ENCODE data around the gene RGS19.
"Not testable (repeated sequence)": the region's sequence is repeated elsewhere in the genome, so short reads cannot be mapped to it uniquely, and the experiment has no call there.

Gene RGS19, protein sequence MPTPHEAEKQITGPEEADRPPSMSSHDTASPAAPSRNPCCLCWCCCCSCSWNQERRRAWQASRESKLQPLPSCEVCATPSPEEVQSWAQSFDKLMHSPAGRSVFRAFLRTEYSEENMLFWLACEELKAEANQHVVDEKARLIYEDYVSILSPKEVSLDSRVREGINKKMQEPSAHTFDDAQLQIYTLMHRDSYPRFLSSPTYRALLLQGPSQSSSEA

DNA sequence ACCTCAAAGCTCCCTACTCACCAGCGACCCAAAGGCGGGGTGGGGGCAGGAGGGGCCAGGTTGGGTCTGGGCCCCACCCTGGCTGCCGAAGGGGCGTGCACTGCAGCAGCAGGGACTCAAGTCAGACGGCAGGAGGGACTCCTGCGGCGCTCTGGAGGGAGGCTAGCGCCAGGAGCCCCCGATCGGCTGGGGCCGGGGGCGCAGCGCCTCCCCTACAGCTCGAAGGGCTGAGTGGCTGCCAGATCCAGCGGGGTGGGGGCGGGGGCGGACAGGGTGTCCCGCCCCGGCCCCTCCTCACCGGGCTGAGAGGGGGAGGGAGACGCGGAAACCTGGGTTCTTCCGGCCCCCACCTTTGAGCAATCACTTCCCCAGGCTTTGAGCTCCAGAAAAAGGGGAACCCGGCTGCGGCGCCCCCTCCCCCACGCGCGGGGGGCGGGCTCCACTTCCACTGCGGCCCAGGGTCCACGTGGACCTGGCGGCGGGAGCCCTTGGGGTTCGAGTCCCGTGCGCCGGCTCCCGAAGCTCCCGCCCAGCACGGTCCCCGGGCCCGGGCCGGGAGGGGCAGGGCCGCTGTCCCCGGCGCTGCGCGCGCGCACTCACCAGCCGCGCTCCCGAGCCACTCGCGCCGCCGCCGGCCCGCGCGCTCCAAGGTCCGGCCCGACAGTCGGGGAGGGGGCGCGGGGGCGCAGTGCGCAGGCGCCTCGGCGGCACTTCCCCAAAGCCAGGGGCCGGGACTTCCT, at the start of gene RGS19:
Gene RGS19 (minus strand): TSS at position 246 of the 740 bp plus-strand sequence. CDS start 2,632 bp downstream, outside the sequence.
- peak; percentile 71 for DNase-seq

DNA sequence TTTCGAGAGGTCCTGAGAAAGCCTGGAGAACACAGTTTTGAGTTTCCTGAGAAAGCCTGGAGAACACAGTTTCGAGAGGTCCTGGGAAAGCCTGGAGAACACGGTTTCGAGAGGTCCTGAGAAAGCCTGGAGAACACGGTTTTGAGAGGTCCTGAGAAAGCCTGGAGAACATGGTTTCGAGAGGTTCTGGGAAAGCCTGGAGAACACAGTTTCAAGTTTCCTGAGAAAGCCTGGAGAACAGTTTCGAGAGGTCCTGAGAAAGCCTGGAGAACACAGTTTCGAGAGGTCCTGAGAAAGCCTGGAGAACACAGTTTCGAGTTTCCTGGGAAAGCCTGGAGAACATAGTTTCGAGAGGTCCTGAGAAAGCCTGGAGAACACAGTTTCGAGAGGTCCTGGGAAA, 44.2 kb upstream of the RGS19 start:
- not testable (repeated sequence) for DNase-seq

DNA sequence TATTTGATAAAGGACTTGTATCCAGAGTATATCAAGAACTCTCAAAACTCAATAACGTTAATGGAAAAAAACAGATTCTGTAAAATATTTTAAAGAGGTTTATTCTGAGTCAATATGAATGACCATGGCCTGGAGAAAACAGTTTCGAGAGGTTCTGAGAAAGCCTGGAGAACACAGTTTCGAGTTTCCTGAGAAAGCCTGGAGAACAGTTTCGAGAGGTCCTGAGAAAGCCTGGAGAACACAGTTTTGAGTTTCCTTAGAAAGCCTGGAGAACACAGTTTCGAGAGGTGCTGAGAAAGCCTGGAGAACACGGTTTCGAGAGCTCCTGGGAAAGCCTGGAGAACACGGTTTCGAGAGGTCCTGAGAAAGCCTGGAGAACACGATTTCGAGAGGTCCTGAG, 43.6 kb upstream of the RGS19 start:
- not testable (repeated sequence) for DNase-seq

DNA sequence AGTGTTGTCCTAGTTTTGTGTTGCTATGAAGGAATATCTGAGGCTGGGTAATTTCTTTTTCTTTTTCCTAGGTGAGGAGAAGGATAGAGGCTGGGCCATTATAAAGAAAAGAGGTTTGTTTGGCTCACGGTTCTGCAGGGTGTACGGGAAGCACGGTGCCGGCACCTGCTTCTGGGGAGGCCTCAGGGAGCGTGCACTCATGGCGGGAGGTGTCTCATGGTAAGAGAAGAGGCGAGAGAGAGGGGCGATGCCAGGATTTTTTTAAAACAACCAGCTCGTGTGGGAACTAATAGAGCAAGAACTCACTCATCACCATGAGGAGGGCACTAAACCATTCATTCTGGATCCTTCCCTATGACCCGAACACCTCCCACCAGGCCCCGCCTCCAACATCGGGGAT, 42.3 kb upstream of the RGS19 start:
- no peak for DNase-seq

DNA sequence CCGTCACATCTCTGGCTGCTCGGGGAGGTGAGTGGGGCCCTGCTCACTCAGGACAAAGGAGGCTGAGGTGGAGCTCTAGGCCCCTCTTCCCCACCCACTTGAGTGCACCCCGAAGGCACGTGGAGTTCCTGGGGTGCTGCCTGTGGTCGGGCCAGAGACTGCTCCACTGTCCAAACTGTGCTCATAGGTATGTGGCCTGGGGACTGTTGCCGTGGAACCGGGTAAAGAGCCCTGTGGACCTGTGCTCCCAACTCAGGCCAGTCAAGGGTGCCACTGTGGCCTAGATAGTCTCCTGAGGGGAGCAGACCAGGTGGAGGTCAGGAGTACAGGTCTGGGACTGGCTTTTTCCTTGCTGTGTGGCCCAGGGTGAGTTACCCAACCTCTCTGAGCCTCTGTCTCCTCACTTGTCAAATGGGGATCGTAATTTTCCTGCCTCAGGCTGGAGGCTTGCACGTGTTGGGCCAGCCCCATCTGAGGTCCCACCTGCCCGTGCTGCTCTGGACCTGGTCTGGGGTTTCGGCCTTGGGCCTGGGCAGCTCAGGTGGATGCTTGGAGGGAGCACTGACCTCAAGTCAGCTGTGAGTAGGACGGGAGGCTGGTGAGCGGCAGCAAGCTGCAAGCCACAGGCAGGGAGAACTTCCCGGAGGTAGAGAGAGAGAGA, 40.5 kb upstream of the RGS19 start:
- DNase-seq = no peak

DNA sequence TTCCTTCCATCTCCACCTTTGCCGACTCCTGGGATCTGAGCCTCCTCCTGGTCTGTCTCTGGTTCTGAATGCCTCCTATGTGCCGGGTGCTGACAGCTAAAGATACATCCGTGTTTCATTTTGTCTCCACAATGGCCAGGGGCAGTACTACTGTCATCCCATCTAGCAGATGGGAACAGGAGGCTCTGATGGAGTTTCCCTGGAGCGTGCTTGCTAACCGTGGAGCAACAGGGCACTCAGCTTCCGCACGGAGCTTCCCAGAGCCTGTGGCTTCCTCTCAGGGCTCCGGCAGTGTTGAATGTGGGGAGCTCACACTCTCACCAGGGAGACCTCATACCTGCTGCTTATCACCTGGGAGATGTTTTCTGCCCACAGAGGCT, 40.0 kb upstream of the RGS19 start:
- DNase-seq = no peak

DNA sequence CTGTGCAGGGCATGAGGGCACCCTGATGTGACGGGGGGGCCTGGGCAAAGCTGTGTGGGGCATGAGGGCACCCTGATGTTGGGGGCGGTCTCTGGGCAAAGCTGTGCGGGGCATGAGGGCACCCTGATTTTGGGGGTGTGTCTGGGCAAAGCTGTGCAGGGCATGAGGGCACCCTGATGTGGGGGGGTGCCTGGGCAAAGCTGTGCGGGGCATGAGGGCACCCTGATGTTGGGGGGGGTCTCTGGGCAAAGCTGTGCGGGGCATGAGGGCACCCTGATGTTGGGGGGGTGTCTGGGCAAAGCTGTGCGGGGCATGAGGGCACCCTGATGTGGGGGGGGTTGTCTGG, 38.1 kb upstream of the RGS19 start:
- not testable (repeated sequence) for DNase-seq

DNA sequence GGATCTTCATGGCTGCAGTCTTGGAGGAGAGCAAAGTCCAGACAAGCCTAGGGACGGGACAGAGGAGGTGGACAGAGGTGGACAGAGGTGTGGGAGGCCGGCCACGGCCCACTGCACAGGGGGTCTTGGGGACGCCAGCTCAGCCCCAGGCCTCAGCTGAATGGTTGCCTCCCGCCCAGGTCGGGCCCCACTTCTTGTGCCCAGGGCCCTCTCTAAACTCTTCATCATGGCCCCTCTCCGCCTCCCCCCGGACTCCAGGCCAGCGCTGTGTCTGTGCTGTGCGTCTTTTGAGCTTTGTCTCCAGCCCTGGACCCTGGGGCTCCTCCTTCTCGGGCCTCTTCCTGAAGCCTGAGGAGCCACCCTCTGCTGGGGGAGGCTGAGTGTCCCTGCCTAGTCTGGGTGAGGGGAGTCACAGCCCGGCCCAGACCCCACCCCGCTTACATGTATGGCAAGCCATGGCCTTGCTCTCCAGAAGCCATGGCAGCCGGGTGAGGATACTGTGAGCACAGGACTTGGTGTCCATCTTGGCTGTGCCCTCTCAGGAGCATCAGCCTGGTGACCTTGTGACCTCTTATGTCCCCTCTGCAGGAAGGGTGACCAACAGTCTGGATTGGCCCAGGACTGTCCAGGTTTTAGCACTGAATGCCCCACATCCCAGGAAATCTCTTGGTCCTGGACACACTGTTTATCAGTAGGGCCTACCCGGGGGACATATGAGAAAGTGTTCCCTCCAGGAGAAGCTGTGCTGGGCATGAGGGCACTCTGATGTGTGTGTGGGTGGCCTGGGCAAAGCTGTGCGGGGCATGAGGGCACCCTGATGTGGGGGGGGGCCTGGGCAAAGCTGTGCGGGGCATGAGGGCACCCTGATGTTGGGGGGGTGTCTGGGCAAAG, 37.5 kb upstream of the RGS19 start:
- no peak for DNase-seq

DNA sequence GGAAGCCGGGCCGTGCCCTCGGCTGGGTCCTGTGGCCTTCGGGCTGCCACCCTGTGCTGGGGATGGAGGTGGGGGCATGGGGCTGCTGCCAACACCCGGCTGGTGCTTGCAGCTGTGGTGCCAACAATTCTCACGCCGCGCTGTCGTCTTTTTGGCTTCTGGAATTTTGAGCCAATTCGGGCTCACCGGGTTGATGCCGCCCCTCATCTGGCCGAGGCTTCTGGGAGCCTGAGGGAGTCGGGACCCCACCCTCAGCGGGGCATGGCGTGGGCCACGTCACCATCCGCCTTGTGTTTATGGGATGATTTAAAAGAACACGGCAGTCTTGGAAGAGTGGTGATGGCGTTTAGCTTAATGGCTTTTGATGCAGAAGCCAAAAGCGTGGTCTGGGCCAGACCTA, 36.7 kb upstream of the RGS19 start:
- no peak for DNase-seq

DNA sequence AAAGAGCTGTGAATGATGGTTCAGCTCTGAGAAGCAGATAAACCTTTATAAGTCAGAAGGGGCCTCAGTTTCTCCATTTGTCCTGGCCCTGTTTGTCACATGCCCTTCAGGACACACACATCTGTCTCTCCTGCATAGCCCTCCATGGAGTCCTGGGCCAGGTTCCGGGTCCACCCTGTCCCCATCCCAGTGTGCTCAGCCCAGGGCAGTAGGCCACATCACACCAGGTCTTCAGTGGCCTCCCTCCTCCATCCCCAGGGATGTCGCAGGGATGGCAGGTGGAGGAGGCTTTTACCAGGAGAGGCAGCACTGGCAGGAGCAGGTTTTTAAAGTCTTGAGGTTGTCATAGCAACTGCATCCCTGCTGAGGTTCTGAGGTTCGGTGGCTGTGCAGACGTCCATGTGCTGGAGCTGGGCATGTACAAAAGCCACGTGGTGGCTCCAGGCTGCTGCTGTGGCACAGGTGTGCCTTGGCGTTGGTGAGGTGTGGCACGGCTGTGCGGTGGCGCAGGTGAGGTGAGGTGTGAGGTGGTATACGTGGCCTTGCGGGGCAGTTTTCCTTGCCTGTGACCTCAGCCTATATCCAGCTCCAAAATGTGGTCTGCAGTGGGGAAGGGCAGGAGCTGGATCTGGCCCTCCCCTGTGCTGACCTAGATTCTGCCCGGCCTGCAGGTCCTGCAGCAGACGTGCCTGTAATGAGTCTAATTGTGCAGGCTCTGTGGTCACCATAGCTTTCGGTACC, 36.0 kb upstream of the RGS19 start:
- peak; percentile 45 for DNase-seq

DNA sequence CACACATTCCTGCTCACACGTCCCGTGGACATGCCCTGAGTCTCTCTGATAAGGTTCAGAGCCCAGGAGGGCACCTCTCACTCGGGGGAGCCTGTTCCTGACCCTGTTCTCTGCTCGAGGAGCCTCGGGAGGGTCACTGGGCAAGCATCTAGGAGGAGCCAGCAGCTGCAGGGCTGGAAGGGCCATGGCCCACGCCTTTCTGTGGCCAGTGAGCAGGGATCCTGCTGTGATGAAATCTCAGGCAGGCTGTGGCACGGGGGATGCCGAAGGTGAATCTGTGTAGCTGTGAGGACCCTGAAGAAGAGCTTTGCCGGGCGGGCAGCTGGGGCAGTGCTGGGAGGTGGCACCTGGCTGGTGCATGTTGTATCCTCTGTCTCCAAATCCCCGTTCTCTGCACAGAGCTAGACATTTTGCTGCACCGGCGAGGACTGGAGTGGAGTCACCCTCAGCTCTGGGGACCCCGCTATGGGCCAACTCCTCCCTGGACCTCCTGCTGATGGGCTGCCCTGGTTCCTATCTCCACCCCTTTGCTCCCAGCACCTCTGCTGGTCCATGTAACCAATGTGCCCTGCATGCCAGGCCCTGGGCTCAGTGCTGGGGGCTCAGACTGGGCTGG, 35.1 kb upstream of the RGS19 start:
- no peak for DNase-seq

DNA sequence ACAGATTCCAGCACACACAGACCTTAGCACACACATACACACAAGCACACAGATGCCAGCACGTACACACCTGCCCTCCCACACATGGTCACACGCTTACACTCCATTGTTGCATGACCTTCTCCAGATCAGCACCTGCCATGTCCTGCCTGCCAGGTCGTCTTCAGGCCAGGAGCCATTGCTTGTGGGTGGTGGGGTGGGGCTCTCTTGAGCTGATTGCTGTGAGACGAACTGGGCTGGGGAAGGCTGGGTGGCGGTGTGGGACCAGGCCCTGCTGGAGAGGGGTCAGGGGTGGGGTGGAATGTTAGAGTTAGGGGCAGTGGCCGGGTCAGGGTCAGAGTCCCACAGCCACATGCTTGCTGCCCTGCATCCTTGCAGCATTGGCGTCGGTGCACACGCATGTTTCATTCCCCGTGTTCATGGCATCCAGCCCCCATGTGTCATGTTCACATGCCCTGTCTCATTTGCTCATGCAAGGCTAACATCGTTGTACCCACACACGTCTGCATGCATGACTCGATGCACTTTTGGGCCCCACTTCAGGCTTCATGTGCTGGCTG, 34.6 kb upstream of the RGS19 start:
- DNase-seq = no peak

DNA sequence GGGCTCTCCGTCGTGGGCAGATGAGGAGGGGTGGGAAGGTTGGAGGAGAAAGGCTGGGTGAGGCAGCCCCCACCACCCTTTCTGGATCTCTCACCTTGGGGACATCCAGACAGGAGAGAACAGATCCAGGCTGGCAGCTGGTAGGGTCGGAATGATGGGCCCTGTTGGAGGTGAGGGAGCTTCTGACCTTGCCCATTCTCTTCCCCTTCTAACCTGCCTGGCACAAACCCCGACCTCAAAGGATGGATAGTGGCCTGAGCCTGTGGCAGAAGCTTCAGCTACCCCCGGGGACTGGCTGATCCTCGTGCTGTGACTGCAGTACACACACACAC, 34.1 kb upstream of the RGS19 start:
- no peak for DNase-seq

DNA sequence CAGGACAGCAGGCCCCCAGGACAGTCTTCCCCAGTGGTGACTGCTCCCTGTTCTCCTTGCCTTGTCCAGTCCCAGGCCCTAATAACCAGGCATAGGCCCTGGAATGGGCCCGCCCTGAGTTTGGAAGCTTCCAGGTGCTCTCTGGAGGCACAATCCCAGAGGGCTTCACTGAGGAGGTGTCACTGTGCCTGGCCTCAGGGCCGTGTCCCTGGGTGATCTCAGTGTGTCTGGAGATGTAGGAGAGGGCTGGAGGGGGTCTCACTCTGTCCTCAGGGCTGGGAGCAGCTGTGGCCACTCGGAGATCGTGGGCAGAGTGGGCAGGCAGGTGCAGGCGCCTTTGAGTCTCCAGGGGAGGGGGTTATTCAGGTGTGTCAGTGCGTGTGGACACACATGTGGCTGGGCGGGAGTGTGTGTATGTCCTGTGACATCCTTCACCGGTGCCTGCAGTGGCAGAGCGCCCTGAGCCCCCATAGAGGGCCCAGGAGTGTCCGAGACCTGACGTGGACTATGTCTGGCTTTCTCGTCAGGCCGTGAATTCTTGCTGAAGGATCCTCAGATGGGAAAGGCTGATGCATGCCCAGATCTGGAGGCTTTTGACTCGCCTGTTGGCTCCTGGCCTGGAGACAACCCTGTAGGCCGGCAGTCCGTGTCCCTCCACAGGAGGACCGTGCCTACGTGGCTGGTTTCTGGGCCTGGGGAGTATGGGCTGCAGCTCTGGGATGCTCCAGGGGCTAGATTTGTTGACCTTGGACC, 33.5 kb upstream of the RGS19 start:
- no peak for DNase-seq

DNA sequence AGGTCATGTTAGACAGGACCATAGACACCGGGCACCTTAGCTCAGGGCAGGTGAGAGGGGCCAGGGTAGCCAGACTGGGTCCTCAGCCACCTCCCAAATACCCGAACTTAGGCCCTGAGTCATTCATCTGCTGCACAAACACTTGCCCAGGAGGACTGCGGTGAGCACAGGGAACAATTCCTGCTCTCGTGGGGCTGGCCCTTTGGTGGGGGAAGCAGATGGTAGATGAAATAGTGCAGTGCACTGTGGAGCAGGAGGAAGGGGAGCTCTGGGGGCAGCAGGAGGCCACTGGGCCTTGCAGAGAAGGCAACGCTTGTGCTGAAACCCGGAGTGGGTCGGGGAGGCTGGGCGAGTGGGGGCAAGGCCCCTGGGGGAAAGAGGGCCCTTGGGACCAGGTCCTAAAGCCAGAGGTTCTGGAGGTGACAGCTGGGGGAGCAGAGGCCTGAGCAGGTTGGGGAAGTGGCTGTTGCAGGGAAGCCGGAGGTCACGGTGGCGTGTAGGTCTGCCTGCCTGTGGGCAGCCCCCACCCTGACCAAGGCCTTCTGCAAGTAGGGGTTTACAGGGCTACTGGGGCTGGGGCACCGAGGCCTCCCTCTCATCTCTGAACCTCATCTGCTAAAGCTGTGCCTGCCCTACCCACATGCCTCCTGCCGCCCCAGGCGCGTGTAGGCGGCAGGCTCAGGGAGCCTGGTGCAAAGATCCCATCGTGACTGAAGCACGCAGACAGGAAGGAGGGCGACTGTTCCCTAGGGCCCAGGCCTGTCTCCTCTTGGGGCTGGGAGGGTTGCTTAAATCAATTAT, 32.7 kb upstream of the RGS19 start:
- no peak for DNase-seq

DNA sequence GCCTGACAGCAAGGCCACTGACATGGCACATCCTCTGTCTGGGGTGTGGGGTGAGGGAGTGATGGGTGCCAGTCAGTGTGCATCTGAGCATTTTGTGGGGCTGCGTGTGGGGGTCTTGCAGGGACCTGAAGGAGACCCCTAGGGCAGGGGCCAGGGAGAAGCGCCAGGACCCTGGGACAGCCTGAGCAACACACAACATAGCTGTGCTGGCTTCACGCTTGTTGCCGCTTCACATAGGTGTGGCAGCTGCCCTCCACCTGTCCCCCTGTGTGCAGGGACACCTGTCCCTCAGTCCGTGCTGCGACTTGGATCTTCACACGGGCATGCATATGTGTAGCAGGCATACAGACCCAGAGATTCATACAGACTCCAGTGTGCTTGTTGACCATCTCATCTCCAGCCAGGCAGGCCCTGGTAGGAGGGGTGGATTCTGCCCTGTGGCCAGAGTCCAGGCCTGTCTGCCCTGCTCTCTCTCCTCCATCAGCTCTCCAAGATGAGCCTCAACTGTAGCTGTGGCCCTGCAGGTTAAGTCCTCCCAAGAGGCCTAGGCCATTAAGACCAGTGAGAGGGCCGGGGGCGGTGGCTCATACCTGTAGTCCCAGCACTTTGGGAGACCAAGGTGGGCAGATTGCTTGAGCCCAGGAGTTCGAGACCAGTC, 31.2 kb upstream of the RGS19 start:
- DNase-seq = no peak

DNA sequence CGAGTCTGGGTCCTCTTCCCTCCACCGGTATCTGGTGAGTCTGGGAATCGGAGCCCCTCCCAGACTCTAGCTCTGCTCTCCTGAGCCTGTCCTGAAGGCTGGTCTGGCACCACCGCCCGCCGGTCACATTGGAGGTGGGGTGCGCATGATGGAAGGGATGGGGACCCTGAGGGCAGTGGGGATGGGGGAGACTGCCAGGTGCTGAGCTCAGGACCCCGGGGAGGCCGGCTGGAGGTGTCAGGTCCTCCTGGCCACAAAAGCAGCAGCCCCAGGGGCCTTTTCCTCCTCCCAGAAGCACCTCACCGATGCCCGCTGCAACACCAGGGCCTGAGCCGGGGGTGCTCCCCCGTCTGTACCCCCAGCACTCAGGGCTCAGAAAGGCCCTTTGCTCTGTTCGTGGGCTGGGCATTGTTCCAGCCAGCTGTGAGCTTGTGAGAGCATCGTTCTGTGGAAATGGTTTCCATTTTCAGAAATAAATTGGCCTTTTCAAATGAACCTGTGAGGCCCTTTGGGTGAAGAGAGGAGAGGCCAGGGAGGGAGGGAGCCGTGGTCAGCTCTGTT, 30.6 kb upstream of the RGS19 start:
- DNase-seq = peak; percentile 35

DNA sequence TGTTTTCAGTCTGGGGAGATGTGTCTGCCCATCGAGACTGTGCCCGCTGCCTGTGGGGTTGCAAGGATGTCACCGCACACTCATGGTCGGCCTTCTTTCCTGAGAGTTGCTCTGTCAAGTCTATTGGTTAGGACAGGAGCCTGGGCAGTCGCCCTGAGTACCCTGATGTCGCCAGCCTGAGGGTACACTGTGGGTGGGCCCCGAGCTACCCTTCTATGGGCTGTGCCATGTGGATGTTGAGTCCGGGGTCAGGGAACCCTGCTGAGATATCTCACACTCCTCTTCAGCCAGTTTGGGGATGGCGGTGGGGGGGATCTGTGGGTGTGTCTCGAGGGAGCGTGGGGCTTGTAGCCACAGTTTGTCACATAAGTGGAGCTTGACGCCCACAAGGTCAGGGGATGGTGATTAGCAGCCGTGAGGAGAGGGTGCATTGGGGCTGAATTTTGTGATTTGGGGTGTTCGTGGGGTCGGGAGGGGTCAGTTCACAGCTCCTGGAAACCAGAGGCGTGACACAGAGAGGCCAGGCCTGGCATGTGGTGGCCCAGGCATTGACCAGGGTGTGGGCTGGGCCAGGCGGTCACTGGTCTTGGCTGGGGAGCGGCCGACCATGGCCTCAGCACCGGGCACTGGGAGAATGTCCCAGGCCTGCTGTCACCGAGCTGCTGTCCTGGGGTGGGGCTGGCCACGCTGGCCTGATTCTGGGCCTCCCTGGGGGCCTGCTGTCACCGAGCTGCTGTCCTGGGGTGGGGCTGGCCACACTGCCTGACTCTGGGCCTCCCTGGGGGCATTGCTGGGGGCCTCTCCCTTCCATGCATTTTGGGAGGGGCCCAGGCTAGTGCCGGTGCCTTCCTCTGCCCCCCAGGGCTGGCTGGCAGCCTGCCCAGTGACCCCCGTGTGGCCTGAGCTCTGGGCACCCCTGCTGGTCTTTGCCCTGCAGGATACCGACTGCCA, 29.7 kb upstream of the RGS19 start:
- no peak for DNase-seq
